HepG2 (cell line): ENCODE measurements around the gene ARAP3. TPM values are rescaled to one million over a fixed set of nuclear protein-coding genes. Genes with fewer than 3 reads are reported as not detected.

Experiments
- FOSL2 ChIP-seq: sonication (generic); formaldehyde crosslinking; IDR thresholded peaks from 2 replicates; pipeline ENCODE4 v1.4.0; 2020; ENCODE audit warnings: missing genetic modification reagents
- HOXA3 ChIP-seq: sonication (generic); formaldehyde crosslinking; IDR thresholded peaks from 2 replicates; pipeline ENCODE4 v1.5.0; 2020; ENCODE audit warnings: missing genetic modification reagents
- RFXAP ChIP-seq: sonication (generic); formaldehyde crosslinking; IDR thresholded peaks from 2 replicates; pipeline ENCODE4 v1.4.0; 2020; ENCODE audit warnings: missing genetic modification reagents, borderline replicate concordance
- UBTF ChIP-seq: sonication (generic); formaldehyde crosslinking; IDR thresholded peaks from 2 replicates; pipeline ENCODE4 v1.4.0; 2020; ENCODE audit warnings: mild to moderate bottlenecking, missing genetic modification reagents
- ZNF124 ChIP-seq: sonication (generic); formaldehyde crosslinking; IDR thresholded peaks from 2 replicates; pipeline ENCODE4 v1.4.0; 2020; ENCODE audit warnings: missing genetic modification reagents
- ZNF235 ChIP-seq: sonication (generic); formaldehyde crosslinking; IDR thresholded peaks from 2 replicates; pipeline ENCODE4 v1.8.1; 2023; ENCODE audit warnings: mild to moderate bottlenecking, missing genetic modification reagents, borderline replicate concordance
- ZNF3 ChIP-seq: IDR thresholded peaks from 2 replicates; pipeline ENCODE4 v1.7.0; 2017; ENCODE audit warnings: inconsistent platforms
- ZNF329 ChIP-seq: sonication (generic); formaldehyde crosslinking; IDR thresholded peaks from 2 replicates; pipeline ENCODE4 v1.9.0; 2021; ENCODE audit warnings: low read depth, mild to moderate bottlenecking, missing genetic modification reagents
- ZNF33B ChIP-seq: sonication (generic); formaldehyde crosslinking; IDR thresholded peaks from 2 replicates; pipeline ENCODE4 v1.5.1; 2020; ENCODE audit warnings: mild to moderate bottlenecking, missing genetic modification reagents
- ZNF607 ChIP-seq: sonication (generic); formaldehyde crosslinking; IDR thresholded peaks from 2 replicates; pipeline ENCODE4 v1.5.1; 2020; ENCODE audit warnings: missing genetic modification reagents, mild to moderate bottlenecking, borderline replicate concordance
- ZNF782 ChIP-seq: sonication (generic); formaldehyde crosslinking; IDR thresholded peaks from 2 replicates; pipeline ENCODE4 v1.4.0; 2020; ENCODE audit warnings: missing genetic modification reagents, mild to moderate bottlenecking, borderline replicate concordance
- ZSCAN25 ChIP-seq: sonication (generic); formaldehyde crosslinking; IDR thresholded peaks from 2 replicates; pipeline ENCODE4 v1.8.0; 2022; ENCODE audit warnings: mild to moderate bottlenecking, missing genetic modification reagents
- polyA plus RNA-seq, 8 experiments: library from polyadenylated mRNA; depleted of rRNA in 3 of 8; stranded (reverse) in 7 of 8; unstranded in 1 of 8; fragments of >200 nt; fragmentation: Illumina TruSeq in 4 of 8; extraction: Trizol in 4 of 8; gene quantifications; 2 replicates each; pipeline versions ENCODE4 v1.2.1 to v1.2.3, GENCODE V29; 2011 to 2016; ENCODE audit warnings: low read depth in 4 of 8, missing spikeins in 1 of 8, mixed read lengths in 1 of 8; ENCODE audit not compliant: insufficient read depth in 1 of 8
- total RNA-seq, 5 experiments: library from RNA; depleted of rRNA; stranded (reverse); fragments of >200 nt; fragmentation: Illumina TruSeq; extraction: Trizol; gene quantifications; 2 replicates each; pipeline ENCODE4 v1.2.3, GENCODE V29; 2016; ENCODE audit warnings: low read depth in 1 of 5
- TF ChIP-seq, protein P1 (sequence below): sonication (generic); formaldehyde crosslinking; IDR thresholded peaks from 2 replicates; pipeline ENCODE4 v1.5.1; 2020; ENCODE audit warnings: mild to moderate bottlenecking, missing genetic modification reagents, borderline replicate concordance
- TF ChIP-seq, protein P2 (sequence below): sonication (generic); formaldehyde crosslinking; IDR thresholded peaks from 2 replicates; pipeline ENCODE4 v1.8.0; 2022; ENCODE audit warnings: mild to moderate bottlenecking, missing genetic modification reagents; ENCODE audit not compliant: insufficient replicate concordance
- TF ChIP-seq, protein P3 (sequence below): sonication (generic); formaldehyde crosslinking; IDR thresholded peaks from 2 replicates; pipeline ENCODE4 v1.9.0; 2021; ENCODE audit warnings: missing genetic modification reagents, mild to moderate bottlenecking, borderline replicate concordance

Gene ARAP3
- total and polyA plus RNA-seq, 2 of the 13 experiments (the other 11 are each of a cell fraction or from before 2014, with no cell fraction given) = 0.25 TPM; not detected in 1

GRCh38 chr5:141618030-141618803 is 63.8 kb downstream of the ARAP3 start (continued):
- TF ChIP-seq, protein P1, sequence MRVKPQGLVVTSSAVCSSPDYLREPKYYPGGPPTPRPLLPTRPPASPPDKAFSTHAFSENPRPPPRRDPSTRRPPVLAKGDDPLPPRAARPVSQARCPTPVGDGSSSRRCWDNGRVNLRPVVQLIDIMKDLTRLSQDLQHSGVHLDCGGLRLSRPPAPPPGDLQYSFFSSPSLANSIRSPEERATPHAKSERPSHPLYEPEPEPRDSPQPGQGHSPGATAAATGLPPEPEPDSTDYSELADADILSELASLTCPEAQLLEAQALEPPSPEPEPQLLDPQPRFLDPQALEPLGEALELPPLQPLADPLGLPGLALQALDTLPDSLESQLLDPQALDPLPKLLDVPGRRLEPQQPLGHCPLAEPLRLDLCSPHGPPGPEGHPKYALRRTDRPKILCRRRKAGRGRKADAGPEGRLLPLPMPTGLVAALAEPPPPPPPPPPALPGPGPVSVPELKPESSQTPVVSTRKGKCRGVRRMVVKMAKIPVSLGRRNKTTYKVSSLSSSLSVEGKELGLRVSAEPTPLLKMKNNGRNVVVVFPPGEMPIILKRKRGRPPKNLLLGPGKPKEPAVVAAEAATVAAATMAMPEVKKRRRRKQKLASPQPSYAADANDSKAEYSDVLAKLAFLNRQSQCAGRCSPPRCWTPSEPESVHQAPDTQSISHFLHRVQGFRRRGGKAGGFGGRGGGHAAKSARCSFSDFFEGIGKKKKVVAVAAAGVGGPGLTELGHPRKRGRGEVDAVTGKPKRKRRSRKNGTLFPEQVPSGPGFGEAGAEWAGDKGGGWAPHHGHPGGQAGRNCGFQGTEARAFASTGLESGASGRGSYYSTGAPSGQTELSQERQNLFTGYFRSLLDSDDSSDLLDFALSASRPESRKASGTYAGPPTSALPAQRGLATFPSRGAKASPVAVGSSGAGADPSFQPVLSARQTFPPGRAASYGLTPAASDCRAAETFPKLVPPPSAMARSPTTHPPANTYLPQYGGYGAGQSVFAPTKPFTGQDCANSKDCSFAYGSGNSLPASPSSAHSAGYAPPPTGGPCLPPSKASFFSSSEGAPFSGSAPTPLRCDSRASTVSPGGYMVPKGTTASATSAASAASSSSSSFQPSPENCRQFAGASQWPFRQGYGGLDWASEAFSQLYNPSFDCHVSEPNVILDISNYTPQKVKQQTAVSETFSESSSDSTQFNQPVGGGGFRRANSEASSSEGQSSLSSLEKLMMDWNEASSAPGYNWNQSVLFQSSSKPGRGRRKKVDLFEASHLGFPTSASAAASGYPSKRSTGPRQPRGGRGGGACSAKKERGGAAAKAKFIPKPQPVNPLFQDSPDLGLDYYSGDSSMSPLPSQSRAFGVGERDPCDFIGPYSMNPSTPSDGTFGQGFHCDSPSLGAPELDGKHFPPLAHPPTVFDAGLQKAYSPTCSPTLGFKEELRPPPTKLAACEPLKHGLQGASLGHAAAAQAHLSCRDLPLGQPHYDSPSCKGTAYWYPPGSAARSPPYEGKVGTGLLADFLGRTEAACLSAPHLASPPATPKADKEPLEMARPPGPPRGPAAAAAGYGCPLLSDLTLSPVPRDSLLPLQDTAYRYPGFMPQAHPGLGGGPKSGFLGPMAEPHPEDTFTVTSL = peak; percentile 62; the same call in 1 of the 2 replicates
- no peak; the same call in 1 of the 2 replicates for TF ChIP-seq HOXA3 (CRISPR knock-in tag)
- TF ChIP-seq, protein P2, sequence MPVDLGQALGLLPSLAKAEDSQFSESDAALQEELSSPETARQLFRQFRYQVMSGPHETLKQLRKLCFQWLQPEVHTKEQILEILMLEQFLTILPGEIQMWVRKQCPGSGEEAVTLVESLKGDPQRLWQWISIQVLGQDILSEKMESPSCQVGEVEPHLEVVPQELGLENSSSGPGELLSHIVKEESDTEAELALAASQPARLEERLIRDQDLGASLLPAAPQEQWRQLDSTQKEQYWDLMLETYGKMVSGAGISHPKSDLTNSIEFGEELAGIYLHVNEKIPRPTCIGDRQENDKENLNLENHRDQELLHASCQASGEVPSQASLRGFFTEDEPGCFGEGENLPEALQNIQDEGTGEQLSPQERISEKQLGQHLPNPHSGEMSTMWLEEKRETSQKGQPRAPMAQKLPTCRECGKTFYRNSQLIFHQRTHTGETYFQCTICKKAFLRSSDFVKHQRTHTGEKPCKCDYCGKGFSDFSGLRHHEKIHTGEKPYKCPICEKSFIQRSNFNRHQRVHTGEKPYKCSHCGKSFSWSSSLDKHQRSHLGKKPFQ (CRISPR knock-in tag) = no peak
- TF ChIP-seq ZNF33B (CRISPR knock-in tag) = no peak
- 0 out of 2 replicates have a peak, but pooled peaks have one; percentile 53 for TF ChIP-seq UBTF (CRISPR knock-in tag)
- TF ChIP-seq ZSCAN25 (CRISPR knock-in tag) = no peak
- no peak for TF ChIP-seq ZNF124 (CRISPR knock-in tag)
- TF ChIP-seq ZNF3 (CRISPR knock-in tag) = no peak
- TF ChIP-seq, protein P3, sequence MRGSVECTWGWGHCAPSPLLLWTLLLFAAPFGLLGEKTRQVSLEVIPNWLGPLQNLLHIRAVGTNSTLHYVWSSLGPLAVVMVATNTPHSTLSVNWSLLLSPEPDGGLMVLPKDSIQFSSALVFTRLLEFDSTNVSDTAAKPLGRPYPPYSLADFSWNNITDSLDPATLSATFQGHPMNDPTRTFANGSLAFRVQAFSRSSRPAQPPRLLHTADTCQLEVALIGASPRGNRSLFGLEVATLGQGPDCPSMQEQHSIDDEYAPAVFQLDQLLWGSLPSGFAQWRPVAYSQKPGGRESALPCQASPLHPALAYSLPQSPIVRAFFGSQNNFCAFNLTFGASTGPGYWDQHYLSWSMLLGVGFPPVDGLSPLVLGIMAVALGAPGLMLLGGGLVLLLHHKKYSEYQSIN = no peak
- peak; percentile 71 for TF ChIP-seq FOSL2 (CRISPR knock-in tag)
- no peak for TF ChIP-seq ZNF235 (CRISPR knock-in tag)
- TF ChIP-seq RFXAP = no peak
- TF ChIP-seq ZNF607 (CRISPR knock-in tag) = no peak
- no peak for TF ChIP-seq ZNF782 (CRISPR knock-in tag)
- no peak for TF ChIP-seq ZNF329 (CRISPR knock-in tag)
